ENCODE measurements around the gene C1QTNF6.

Gene C1QTNF6

GRCh38 chr22:37185646-37186227 is 2.3 kb downstream of the C1QTNF6 start:
- TF ChIP-seq SNAI2 (CRISPR knock-in tag; IDR thresholded peaks at IDR 0.05) (no peak), TSHZ2 (CRISPR knock-in tag; IDR thresholded peaks at IDR 0.05) (no peak), ZNF8 (CRISPR knock-in tag; IDR thresholded peaks at IDR 0.05) (no peak), ZNF565 (CRISPR knock-in tag; conservative IDR thresholded peaks at IDR 0.05; ENCODE audit: low read depth) (no peak), ZC3H10 (CRISPR knock-in tag; IDR thresholded peaks at IDR 0.05) (no peak), ZFP3 (CRISPR knock-in tag; IDR thresholded peaks at IDR 0.05) (no peak), CSDC2 (CRISPR knock-in tag; IDR thresholded peaks at IDR 0.05) (no peak), RARB (CRISPR knock-in tag; IDR thresholded peaks at IDR 0.05) (no peak), TCF4 (CRISPR knock-in tag; IDR thresholded peaks at IDR 0.05; ENCODE audit: borderline replicate concordance) (no peak), POU6F1 (CRISPR knock-in tag; IDR thresholded peaks at IDR 0.05; ENCODE audit: borderline replicate concordance, low read depth) (no peak), ISL1 (CRISPR knock-in tag; IDR thresholded peaks at IDR 0.05) (no peak)
- TF ChIP-seq, protein P1, sequence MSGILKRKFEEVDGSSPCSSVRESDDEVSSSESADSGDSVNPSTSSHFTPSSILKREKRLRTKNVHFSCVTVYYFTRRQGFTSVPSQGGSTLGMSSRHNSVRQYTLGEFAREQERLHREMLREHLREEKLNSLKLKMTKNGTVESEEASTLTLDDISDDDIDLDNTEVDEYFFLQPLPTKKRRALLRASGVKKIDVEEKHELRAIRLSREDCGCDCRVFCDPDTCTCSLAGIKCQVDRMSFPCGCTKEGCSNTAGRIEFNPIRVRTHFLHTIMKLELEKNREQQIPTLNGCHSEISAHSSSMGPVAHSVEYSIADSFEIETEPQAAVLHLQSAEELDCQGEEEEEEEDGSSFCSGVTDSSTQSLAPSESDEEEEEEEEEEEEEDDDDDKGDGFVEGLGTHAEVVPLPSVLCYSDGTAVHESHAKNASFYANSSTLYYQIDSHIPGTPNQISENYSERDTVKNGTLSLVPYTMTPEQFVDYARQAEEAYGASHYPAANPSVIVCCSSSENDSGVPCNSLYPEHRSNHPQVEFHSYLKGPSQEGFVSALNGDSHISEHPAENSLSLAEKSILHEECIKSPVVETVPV (CRISPR knock-in tag; IDR thresholded peaks at IDR 0.05), result no peak
- ATAC-seq, result no peak

- no peak for ATAC-seq
Measured at GRCh38 chr22:37184816-37185541, 3.1 kb downstream of the C1QTNF6 start.

GRCh38 chr22:37184380-37184755 is 3.7 kb downstream of the C1QTNF6 start:
- no peak for ATAC-seq
- TF ChIP-seq CSDC2 (CRISPR knock-in tag; IDR thresholded peaks at IDR 0.05) (no peak), ARNTL (CRISPR knock-in tag; IDR thresholded peaks at IDR 0.05; ENCODE audit: borderline replicate concordance, low read depth) (no peak), CREB5 (CRISPR knock-in tag; IDR thresholded peaks at IDR 0.05; ENCODE audit: low read depth) (no peak), OSR1 (CRISPR knock-in tag; IDR thresholded peaks at IDR 0.05) (no peak), ZFP30 (CRISPR knock-in tag; IDR thresholded peaks at IDR 0.05) (no peak), ZNF8 (CRISPR knock-in tag; IDR thresholded peaks at IDR 0.05) (no peak), RARB (CRISPR knock-in tag; IDR thresholded peaks at IDR 0.05) (no peak), ZNF70 (CRISPR knock-in tag; IDR thresholded peaks at IDR 0.05) (no peak), ESRRG (CRISPR knock-in tag; IDR thresholded peaks at IDR 0.05) (no peak), TCF4 (CRISPR knock-in tag; IDR thresholded peaks at IDR 0.05; ENCODE audit: borderline replicate concordance) (no peak), TOX (CRISPR knock-in tag; IDR thresholded peaks at IDR 0.05; ENCODE audit: borderline replicate concordance) (no peak), ISL1 (CRISPR knock-in tag; IDR thresholded peaks at IDR 0.05) (no peak), ZC3H10 (CRISPR knock-in tag; IDR thresholded peaks at IDR 0.05) (no peak), SNAI2 (CRISPR knock-in tag; IDR thresholded peaks at IDR 0.05) (no peak), TSHZ2 (CRISPR knock-in tag; IDR thresholded peaks at IDR 0.05) (no peak), ZFP3 (CRISPR knock-in tag; IDR thresholded peaks at IDR 0.05) (no peak)
- TF ChIP-seq, protein P2, sequence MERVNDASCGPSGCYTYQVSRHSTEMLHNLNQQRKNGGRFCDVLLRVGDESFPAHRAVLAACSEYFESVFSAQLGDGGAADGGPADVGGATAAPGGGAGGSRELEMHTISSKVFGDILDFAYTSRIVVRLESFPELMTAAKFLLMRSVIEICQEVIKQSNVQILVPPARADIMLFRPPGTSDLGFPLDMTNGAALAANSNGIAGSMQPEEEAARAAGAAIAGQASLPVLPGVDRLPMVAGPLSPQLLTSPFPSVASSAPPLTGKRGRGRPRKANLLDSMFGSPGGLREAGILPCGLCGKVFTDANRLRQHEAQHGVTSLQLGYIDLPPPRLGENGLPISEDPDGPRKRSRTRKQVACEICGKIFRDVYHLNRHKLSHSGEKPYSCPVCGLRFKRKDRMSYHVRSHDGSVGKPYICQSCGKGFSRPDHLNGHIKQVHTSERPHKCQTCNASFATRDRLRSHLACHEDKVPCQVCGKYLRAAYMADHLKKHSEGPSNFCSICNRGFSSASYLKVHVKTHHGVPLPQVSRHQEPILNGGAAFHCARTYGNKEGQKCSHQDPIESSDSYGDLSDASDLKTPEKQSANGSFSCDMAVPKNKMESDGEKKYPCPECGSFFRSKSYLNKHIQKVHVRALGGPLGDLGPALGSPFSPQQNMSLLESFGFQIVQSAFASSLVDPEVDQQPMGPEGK (CRISPR knock-in tag; IDR thresholded peaks at IDR 0.05; ENCODE audit: borderline replicate concordance), result no peak

More at GRCh38 chr22:37184816-37185541, 3.1 kb downstream of the C1QTNF6 start:
- TF ChIP-seq POU6F1 (CRISPR knock-in tag; IDR thresholded peaks at IDR 0.05; ENCODE audit: borderline replicate concordance, low read depth), result no peak
